ENCODE results near the gene ARL9.

DNA sequence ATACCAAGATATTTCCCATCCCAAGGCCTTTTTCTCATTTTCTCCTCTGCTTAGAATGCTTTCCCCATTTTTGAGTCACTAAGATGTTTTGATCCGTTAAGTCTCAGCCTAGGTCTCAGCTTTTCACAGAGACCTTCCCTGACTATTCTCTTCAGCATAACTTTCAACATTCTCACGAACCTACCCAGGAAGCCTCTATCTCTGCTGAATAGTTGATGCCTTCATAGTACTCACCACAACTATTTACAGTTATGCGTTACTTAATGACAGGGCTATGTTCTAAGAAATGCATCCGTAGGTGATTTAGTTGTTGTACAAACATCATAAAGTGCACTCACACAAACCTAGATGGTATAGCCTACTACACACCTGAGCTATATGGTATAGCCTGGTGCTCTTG, 64.5 kb downstream of the ARL9 start:
- TF ChIP-seq, protein P1, sequence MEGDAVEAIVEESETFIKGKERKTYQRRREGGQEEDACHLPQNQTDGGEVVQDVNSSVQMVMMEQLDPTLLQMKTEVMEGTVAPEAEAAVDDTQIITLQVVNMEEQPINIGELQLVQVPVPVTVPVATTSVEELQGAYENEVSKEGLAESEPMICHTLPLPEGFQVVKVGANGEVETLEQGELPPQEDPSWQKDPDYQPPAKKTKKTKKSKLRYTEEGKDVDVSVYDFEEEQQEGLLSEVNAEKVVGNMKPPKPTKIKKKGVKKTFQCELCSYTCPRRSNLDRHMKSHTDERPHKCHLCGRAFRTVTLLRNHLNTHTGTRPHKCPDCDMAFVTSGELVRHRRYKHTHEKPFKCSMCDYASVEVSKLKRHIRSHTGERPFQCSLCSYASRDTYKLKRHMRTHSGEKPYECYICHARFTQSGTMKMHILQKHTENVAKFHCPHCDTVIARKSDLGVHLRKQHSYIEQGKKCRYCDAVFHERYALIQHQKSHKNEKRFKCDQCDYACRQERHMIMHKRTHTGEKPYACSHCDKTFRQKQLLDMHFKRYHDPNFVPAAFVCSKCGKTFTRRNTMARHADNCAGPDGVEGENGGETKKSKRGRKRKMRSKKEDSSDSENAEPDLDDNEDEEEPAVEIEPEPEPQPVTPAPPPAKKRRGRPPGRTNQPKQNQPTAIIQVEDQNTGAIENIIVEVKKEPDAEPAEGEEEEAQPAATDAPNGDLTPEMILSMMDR (IDR thresholded peaks at IDR 0.05; ENCODE audit: poor library complexity), result no peak
- no peak for TF ChIP-seq EZH2 (IDR thresholded peaks at IDR 0.05; ENCODE audit: borderline replicate concordance)
